ENCODE results near the gene DYNC1H1. TPM values are rescaled to one million over a fixed set of nuclear protein-coding genes. Genes with fewer than 3 reads are reported as not detected.

The DYNC1H1 gene
- total RNA-seq, 1 experiment from 2014 or later: 438 TPM

- Mint-ChIP-seq H3K27me3 (ENCODE audit: low read depth) (no peaks in the 10 kb centered on the region), H3K4me3 (no peak overlapping the region), H3K36me3 (peaks cover 8% of the 10 kb centered on the region), H3K27ac (no peak overlapping the region), H3K4me1 (no peaks in the 10 kb centered on the region), H3K9me3 (peaks cover 13% of the 10 kb centered on the region)
- POLR2A ChIA-PET: no interaction called here
- DNase-seq (ENCODE audit: low spot score) (no peak), ATAC-seq (no peak)
- TF ChIP-seq, protein P1, sequence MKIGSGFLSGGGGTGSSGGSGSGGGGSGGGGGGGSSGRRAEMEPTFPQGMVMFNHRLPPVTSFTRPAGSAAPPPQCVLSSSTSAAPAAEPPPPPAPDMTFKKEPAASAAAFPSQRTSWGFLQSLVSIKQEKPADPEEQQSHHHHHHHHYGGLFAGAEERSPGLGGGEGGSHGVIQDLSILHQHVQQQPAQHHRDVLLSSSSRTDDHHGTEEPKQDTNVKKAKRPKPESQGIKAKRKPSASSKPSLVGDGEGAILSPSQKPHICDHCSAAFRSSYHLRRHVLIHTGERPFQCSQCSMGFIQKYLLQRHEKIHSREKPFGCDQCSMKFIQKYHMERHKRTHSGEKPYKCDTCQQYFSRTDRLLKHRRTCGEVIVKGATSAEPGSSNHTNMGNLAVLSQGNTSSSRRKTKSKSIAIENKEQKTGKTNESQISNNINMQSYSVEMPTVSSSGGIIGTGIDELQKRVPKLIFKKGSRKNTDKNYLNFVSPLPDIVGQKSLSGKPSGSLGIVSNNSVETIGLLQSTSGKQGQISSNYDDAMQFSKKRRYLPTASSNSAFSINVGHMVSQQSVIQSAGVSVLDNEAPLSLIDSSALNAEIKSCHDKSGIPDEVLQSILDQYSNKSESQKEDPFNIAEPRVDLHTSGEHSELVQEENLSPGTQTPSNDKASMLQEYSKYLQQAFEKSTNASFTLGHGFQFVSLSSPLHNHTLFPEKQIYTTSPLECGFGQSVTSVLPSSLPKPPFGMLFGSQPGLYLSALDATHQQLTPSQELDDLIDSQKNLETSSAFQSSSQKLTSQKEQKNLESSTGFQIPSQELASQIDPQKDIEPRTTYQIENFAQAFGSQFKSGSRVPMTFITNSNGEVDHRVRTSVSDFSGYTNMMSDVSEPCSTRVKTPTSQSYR (CRISPR knock-in tag; IDR thresholded peaks at IDR 0.05): no peak
- TF ChIP-seq ZNF317 (CRISPR knock-in tag; IDR thresholded peaks at IDR 0.05; ENCODE audit: borderline replicate concordance, low read depth) (no peak), NFYB (CRISPR knock-in tag; conservative IDR thresholded peaks at IDR 0.05; ENCODE audit: low read depth) (no peak), STAT6 (CRISPR knock-in tag; conservative IDR thresholded peaks at IDR 0.05; ENCODE audit: low read depth) (no peak), TP53 (CRISPR knock-in tag; IDR thresholded peaks at IDR 0.05) (no peak), GABPB1 (CRISPR knock-in tag; IDR thresholded peaks at IDR 0.05) (no peak), ZNF232 (CRISPR knock-in tag; IDR thresholded peaks at IDR 0.05) (no peak), ATF2 (CRISPR knock-in tag; IDR thresholded peaks at IDR 0.05; ENCODE audit: borderline replicate concordance, low read depth) (no peak), ELF4 (CRISPR knock-in tag; IDR thresholded peaks at IDR 0.05; ENCODE audit: low read depth) (no peak), RORB (CRISPR knock-in tag; IDR thresholded peaks at IDR 0.05) (no peak), ZNF138 (CRISPR knock-in tag; conservative IDR thresholded peaks at IDR 0.05) (no peak), ZNF671 (CRISPR knock-in tag; IDR thresholded peaks at IDR 0.05) (no peak), GRHL2 (CRISPR knock-in tag; IDR thresholded peaks at IDR 0.05; ENCODE audit: insufficient replicate concordance, severe bottlenecking) (no peak), ZNF512 (CRISPR knock-in tag; IDR thresholded peaks at IDR 0.05; ENCODE audit: borderline replicate concordance) (no peak), KAT7 (CRISPR knock-in tag; IDR thresholded peaks at IDR 0.05; ENCODE audit: borderline replicate concordance) (no peak)
- TF ChIP-seq, protein P2, sequence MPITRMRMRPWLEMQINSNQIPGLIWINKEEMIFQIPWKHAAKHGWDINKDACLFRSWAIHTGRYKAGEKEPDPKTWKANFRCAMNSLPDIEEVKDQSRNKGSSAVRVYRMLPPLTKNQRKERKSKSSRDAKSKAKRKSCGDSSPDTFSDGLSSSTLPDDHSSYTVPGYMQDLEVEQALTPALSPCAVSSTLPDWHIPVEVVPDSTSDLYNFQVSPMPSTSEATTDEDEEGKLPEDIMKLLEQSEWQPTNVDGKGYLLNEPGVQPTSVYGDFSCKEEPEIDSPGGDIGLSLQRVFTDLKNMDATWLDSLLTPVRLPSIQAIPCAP (CRISPR knock-in tag; IDR thresholded peaks at IDR 0.05): no peak
- CTCF ChIA-PET: interaction anchor here (1.1 kb wide), 1 partner anchor 110 kb away, joined by 3 read pairs; no protein-coding TSS in a partner anchor
These were observed 107.1 kb downstream of the DYNC1H1 start for GRCh38 chr14:102071283-102071998.
